Stimulated activated CD4-positive, alpha-beta T cell treated with anti-CD3 and anti-CD28 coated beads, Interleukin-1b, Interleukin-23, amount 100 ng/mL, for 4 hours (primary cell): ENCODE data around the gene RETREG1.
"Not testable (repeated sequence)": the region's sequence is repeated elsewhere in the genome, so short reads cannot be mapped to it uniquely, and the experiment has no call there.

Experiments used
- DNase-seq, 2 donors: peaks; one replicate each; pipeline ENCODE4 v3.0.0-alpha.2; 2020; ENCODE audit warnings: low read depth in 2 of 2

The RETREG1 gene

DNA sequence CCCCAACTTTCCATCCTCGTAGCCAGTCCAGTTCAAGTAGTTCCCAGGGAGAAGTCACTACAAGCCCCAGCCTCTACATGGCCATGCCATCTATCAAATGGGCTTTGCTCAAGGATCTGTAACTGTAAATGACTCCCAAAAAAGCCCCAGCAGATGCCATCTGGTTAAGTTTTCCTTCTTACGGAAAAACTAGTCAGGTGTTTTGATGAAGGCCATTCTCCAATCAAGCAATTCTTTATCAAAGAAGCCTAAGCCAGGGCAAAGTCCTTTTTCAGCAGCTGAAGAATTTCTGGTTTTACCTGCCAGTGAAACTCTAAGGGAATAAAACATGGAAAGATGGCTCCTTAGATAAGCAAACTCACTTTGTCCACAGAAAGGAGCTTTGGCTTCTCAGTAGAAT, 129.3 kb downstream of the RETREG1 start:
- no peak for DNase-seq

GRCh38 chr5:16486711-16487111, 130.1 kb downstream of the RETREG1 start:
- no peak for DNase-seq

GRCh38 chr5:16485656-16486055, 131.1 kb downstream of the RETREG1 start:
- DNase-seq, result no peak

GRCh38 chr5:16484081-16484480, 132.7 kb downstream of the RETREG1 start:
- DNase-seq, result no peak

GRCh38 chr5:16483361-16483760, 133.4 kb downstream of the RETREG1 start:
- DNase-seq, result no peak

- DNase-seq, result no peak
These were observed 133.9 kb downstream of the RETREG1 start for GRCh38 chr5:16482891-16483290.

DNA sequence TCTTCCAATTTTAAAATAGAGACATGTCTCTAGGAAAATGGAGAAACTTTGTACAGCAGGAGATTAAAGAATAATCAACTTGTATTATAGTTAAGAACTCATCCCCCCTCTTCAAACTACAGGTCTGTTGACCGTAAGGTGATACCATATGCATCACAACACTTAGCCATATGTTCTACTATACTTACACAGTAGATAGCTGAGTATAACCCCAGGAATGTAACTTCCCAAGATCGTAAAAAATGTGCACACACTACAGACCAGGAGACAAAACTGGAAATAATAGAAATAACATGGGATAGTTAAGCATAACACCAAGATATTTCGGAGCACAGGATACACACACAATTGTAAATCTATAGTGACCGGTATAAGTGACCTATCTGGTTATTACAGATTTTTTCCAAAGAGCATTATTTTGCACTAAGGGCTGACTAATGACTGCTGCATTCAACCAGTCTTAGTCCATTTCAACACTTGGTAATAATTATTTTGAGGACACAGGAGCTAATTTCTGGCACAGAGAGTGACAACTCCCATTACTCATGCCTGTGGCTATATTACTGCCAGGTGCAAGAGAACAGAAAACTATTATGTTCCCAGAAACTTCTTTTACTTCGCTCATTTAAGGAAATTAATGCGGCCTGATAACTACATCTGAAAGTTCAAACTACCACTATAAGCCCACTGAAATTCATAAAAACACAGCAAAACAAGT, 135.8 kb downstream of the RETREG1 start:
- no peak for DNase-seq

- DNase-seq, result no peak
These were observed 136.7 kb downstream of the RETREG1 start for GRCh38 chr5:16480144-16480543.

DNA sequence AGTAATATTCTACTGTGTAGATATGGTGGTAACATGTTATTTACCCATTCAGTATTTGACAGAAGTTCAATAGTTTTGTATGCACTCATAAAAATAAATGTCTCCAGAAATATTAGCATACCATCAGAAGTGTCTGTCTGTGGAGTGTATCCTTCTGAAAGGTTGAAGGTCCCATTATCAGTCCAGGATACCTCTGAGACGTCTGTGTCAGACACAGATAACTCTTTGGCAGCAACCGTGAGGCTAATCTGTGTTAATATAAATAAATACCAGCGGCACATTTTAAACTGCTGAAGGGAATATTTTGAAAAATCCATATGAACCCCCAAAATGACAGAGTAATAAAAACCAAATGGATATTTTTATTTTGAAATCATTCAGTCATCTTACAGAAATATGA, 139.3 kb downstream of the RETREG1 start:
- no peak for DNase-seq

GRCh38 chr5:16476417-16476816, 140.4 kb downstream of the RETREG1 start:
- DNase-seq, result not testable (repeated sequence)

DNA sequence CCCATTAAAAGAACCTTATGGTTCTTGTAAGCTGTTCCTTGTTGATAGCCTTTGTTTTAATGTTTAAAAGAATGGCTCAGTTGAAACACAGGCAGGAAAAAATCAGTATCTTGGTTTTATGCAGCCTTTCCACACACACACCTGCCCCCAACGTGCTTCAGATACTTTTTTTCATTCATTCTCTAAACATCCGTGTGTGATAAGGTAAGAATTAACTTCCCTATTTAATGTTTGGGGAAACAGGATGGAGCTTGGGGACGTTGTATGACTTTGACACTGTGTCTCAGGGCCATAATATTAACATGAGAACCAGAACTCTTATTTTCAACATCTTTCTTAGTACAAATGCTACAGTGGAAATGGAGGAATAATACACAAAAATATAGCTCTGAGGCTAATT, 145.4 kb downstream of the RETREG1 start:
- no peak for DNase-seq

- DNase-seq, result no peak
These were observed 149.2 kb downstream of the RETREG1 start for GRCh38 chr5:16467363-16468219.

- DNase-seq, result peak; percentile 68 to 79
These were observed 151.0 kb downstream of the RETREG1 start, which contains the start of gene ZNF622 for GRCh38 chr5:16465544-16466432. Gene ZNF622 (minus strand): TSS chr5:16465800. CDS start chr5:16465665, 135 bp downstream.

- no peak for DNase-seq
These were observed 151.9 kb downstream of the RETREG1 start for GRCh38 chr5:16464664-16465543.

DNA sequence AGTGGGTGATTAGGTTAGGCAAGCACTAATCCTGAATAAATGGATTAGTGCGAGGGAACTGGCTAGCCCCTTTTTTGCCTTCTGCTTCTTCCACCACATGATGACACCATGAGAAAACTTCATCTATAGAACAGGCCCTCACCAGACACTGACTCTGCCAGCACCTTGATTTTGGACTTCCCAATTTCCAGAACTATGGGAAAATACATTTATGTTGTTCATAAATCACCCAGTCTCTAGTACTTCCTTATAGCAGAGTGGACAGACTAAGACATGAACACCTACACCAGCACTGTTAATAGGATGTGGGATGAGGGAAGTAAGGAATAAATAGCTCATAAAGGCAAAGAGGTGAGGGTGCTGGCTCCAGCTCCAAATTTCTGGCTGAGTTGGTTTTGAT, 152.6 kb downstream of the RETREG1 start:
- no peak for DNase-seq

DNA sequence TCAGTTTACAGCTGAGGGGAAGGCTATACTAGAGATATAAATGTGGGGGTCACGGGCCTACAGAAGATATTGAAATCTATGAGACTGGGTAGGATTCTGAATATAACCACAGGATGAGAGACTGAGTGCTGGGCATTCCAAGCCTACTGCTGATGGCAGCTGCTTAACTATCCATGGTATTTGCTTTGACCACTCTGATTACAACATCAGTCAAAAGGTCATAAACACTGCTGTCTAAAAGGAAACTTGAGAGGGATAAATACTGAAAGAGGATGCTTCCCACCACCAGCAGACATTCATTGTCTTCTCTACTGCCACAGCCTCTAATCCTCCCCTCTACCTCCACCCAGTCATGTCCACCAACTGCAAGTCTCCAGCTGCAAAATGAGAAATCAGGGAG, 155.0 kb downstream of the RETREG1 start:
- DNase-seq, result no peak

DNA sequence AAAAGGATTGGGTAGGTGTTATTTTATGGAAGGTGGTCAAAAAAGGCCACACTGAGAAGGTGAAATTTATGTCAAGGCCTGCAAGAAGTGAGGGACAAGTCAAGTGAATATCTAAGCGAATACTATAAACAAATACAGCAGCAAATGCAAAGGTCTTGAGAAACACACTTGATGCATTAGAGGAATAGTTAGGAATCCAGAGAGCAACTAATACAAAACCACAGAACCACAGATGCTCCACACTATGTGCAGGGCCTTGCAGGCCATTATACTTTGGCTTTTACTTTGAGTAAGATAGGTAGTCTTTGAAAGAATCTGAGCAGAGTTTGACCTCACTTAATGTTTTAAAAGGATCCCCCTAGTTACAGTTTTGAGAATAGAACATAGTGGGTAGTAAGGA, 155.8 kb downstream of the RETREG1 start:
- no peak for DNase-seq

DNA sequence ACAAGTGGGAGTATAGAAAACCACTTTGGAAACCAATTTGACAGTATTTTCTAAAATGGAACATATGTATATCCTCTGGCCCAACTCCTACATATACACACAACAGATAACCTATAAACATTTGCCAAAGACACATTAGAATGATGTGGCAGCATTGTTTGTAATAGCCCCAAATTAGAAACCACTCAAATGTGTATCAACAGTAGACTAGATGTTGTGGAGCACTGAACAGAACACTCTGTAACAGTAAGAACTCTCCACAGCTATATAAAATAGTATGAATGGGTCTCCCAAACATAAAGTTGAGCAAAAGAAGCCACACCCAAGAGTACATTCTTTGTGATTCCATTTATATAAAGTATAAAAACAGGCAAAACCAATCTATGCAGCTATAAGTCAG, 157.3 kb downstream of the RETREG1 start:
- no peak for DNase-seq

- no peak for DNase-seq
These were observed 158.9 kb downstream of the RETREG1 start for GRCh38 chr5:16457853-16458252.

DNA sequence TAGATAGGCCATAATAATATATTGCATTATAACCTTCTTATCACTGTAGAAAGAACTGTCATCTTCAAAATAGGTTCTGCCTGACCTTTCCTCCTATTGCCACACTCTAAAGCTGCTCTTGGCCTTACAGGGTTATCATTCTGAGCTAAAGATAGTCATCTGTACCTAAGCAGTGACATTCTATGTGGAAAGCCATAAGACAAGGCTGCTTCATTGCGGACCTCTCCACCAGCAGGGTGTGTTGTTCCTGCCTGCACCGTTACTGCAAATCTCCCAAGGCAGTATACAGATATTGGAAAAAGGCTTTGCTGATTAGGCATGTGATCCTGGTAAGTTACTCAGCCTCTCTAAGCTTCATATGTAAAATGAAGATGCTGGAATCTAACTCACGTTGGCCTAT, 159.3 kb downstream of the RETREG1 start:
- DNase-seq, result no peak
